Activated CD4-positive, alpha-beta memory T cell treated with anti-CD3 and anti-CD28 coated beads, Interleukin-2, amount 10 ng/mL, durations not matched to agents 7 days and 5 days (primary cell): Measurements from ENCODE around the gene ANKRD55. TPM values are rescaled to one million over a fixed set of nuclear protein-coding genes. Genes with fewer than 3 reads are reported as not detected.
"Not testable (repeated sequence)": the region's sequence is repeated elsewhere in the genome, so short reads cannot be mapped to it uniquely, and the experiment has no call there.

Source experiments
- CTCF ChIA-PET: fragments of 350-600 bp; sonication (Branson Sonifier 250); formaldehyde crosslinking; loops from one replicate; lab custom pipeline; 2021; ENCODE audit warnings: antibody characterized with exemption, inconsistent platforms; lab: Charles Lee
- POLR2A ChIA-PET: fragments of 350-600 bp; sonication (Branson Sonifier 250); formaldehyde crosslinking; loops from one replicate; lab custom pipeline; 2021; ENCODE audit warnings: antibody characterized with exemption; lab: Charles Lee
- DNase-seq: peaks from one replicate; pipeline ENCODE4 v3.0.0-alpha.2; 2020
- H3K27ac Mint-ChIP-seq: one replicate; pipeline ENCODE4 v1.8.0; 2021; ENCODE audit warnings: mild to moderate bottlenecking, mixed read lengths
- H3K27me3 Mint-ChIP-seq: one replicate; pipeline ENCODE4 v1.8.0; 2021; ENCODE audit warnings: mixed read lengths
- H3K36me3 Mint-ChIP-seq: one replicate; pipeline ENCODE4 v1.8.0; 2021; ENCODE audit warnings: low read depth, mixed read lengths
- H3K4me1 Mint-ChIP-seq: one replicate; pipeline ENCODE4 v1.8.0; 2021; ENCODE audit warnings: mixed read lengths
- H3K4me3 Mint-ChIP-seq: one replicate; pipeline ENCODE4 v1.8.0; 2021; ENCODE audit warnings: mild to moderate bottlenecking, mixed read lengths
- H3K9me3 Mint-ChIP-seq: one replicate; pipeline ENCODE4 v1.8.0; 2021; ENCODE audit warnings: mixed read lengths
- total RNA-seq, 2 experiments: library from RNA; stranded (reverse); gene quantifications; one replicate each; pipeline ENCODE4 v1.2.3, GENCODE V29; 2021

ANKRD55 gene
- total RNA-seq, 2 experiments from 2014 or later: 3.5 to 3.7 TPM

DNA sequence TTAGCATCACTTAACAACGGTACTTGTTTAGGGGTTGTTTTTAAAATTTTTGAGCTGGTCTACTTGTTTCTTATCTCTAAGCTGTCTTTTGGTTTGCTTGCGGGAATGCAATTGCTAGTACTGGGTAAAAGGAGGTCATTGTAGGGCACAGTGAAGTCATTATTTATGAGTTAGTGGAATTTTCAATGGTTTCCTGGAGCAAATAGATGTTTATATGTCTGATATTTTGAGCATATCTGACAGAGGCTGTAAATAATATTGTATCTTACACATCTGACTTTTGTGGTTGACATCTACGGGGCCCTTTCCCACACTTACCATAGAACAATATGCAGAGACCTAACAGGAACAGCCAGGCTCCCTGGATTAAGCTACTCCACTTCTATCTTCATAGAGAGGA, 147.9 kb downstream of the ANKRD55 start:
- ChIA-PET POLR2A (interaction anchor here (0.9 kb wide), 1 partner anchor 20 kb away, joined by 3 read pairs; no protein-coding TSS in a partner anchor), CTCF (interaction anchor here (1.0 kb wide), 1 partner anchor 33 kb away, joined by 3 read pairs; no protein-coding TSS in a partner anchor)
- no peak overlapping the region for H3K27ac Mint-ChIP-seq
- H3K9me3 Mint-ChIP-seq: peaks cover 11% of the 10 kb centered on the region
- no peak overlapping the region for H3K4me3 Mint-ChIP-seq
- DNase-seq: no peak
- H3K36me3 Mint-ChIP-seq: peaks cover 5% of the 10 kb centered on the region
- no peaks in the 10 kb centered on the region for H3K27me3 Mint-ChIP-seq
- H3K4me1 Mint-ChIP-seq: peaks cover 54% of the 10 kb centered on the region

DNA sequence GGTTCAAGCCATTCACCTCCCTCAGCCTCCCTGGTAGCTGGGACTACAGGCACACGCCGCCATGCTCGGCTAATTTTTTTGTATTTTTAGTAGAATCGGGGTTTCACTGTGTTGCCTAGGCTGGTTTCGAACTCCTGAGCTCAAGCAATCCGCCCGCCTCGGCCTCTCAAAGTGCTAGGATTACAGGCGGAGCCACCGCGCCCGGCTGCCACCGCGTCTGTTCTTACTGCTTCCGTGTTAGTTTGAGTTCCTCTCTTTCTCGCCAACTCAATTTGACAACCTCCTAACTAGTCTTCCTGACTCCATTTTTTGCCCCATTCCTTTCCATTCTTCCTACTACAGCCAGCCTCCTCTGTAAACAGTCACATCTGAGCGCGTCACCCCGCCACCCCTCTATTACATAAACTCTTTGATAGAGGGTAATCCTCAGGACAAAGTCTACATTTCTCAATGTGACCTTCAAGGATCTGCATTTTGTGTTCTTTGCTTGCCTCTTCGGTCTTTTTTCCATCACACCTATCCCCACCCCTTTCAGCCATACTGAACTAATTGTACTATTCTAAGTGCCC, 149.8 kb downstream of the ANKRD55 start:
- peaks cover 5% of the 10 kb centered on the region for H3K36me3 Mint-ChIP-seq
- peaks cover 3% of the 10 kb centered on the region for H3K27me3 Mint-ChIP-seq
- no peak for DNase-seq
- no peak overlapping the region for H3K4me3 Mint-ChIP-seq
- ChIA-PET POLR2A (no interaction called here), CTCF (no interaction called here)
- peaks cover 44% of the 10 kb centered on the region for H3K4me1 Mint-ChIP-seq
- H3K9me3 Mint-ChIP-seq: peaks cover 11% of the 10 kb centered on the region
- no peak overlapping the region for H3K27ac Mint-ChIP-seq

DNA sequence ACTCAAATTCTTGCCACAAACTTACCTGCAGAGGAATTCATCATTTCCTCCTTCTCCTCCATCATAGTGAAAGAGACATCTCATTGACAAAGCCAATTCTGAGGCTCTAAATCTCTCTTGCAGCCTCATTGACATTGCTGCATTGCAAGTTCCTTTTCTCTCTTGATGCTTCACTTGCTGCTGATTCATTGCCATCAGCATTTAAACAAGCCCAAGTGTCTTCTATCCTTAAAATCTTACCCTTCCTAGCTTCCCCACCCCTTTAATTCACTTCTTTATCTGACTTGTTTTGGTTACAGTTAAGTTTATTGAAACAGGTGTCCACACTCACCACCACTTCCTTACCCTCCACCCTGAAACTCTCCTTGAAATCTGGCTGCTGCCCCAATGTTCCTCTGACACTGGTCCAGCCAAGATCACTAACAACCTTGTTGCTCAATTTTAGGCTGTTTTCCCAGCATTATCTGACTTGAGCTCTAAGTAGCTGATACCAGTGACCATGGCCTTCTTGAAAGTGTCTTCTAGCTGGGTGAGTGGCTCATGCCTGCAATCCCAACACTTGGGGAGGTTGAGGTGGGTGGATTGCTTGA, 152.0 kb downstream of the ANKRD55 start:
- CTCF ChIA-PET: interaction anchor here (2.1 kb wide), 1 partner anchor 9 kb away, joined by 6 read pairs; no protein-coding TSS in a partner anchor
- not testable (repeated sequence) for H3K36me3 Mint-ChIP-seq, H3K9me3 Mint-ChIP-seq, DNase-seq, H3K4me3 Mint-ChIP-seq, H3K27me3 Mint-ChIP-seq
- Mint-ChIP-seq H3K27ac (peak overlapping the region; percentile 79), H3K4me1 (peaks cover 44% of the 10 kb centered on the region)
- POLR2A ChIA-PET: interaction anchor here (1.2 to 1.6 kb wide), 3 partner anchors 22 to 89 kb away, joined by 3 to 5 read pairs (median 5); partner anchors contain the start of gene IL6ST

DNA sequence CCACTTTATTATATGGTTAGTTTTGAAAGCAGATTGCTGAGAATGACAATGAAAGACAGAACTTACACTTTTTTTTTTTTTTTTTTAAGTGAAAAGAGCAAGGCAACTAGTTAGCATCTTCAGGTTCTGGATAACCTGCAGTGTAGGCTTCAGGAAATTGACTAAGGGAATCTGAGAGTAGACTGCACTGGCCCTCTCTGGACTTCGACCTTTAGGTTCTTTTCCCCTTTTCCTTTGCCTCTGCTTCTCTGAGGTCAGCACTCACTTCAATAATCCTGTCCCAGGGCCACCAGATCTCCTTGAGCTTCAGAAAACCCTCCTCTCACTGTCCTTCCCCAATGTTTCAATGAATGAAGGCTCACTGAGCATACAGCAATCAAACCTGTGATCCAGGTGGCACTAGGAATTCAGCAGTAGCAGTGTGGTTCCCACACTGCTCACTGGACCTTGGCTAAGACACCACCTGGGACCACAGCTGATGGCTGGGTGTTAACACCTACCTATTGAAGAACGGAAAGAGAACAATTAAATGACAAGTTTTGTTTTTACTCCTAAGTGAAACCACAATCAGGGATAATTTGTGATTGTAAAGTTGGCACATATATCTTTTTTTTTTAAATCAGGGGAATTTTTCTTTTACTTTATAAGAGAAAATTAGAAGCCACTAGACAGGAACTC, 152.6 kb downstream of the ANKRD55 start:
- Mint-ChIP-seq H3K4me3 (no peak overlapping the region), H3K27me3 (peaks cover 3% of the 10 kb centered on the region), H3K4me1 (peaks cover 45% of the 10 kb centered on the region), H3K27ac (peak overlapping the region; percentile 79), H3K9me3 (peaks cover 8% of the 10 kb centered on the region), H3K36me3 (peaks cover 5% of the 10 kb centered on the region)
- ChIA-PET POLR2A (interaction anchor here (0.6 to 1.6 kb wide), 4 partner anchors 22 to 248 kb away, joined by 3 to 5 read pairs (median 4); partner anchors contain the start of gene IL6ST), CTCF (interaction anchor here (2.1 kb wide), 1 partner anchor 9 kb away, joined by 6 read pairs; no protein-coding TSS in a partner anchor)
- no peak for DNase-seq

DNA sequence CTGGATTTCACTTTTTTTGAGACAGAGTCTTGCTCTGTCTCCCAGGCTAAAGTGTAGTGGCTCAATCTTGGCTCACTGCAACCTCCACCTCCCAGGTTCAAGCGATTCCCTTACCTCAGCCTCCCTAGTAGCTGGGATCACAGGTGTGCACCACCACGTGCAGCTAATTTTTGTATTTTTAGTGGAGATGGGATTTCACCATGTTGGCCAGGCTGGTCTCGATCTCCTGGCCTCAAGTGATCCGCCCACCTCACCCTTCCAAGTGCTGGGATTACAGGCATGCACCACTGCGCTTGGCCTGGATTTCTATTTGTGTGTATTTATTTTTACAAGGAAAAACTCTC, 154.0 kb downstream of the ANKRD55 start:
- H3K27ac Mint-ChIP-seq, H3K36me3 Mint-ChIP-seq, H3K9me3 Mint-ChIP-seq, H3K27me3 Mint-ChIP-seq, DNase-seq, CTCF ChIA-PET, H3K4me3 Mint-ChIP-seq: not testable (repeated sequence)
- H3K4me1 Mint-ChIP-seq: peaks cover 44% of the 10 kb centered on the region
- POLR2A ChIA-PET: interaction anchor here (1.2 kb wide), 1 partner anchor 69 kb away, joined by 3 read pairs; no protein-coding TSS in a partner anchor

DNA sequence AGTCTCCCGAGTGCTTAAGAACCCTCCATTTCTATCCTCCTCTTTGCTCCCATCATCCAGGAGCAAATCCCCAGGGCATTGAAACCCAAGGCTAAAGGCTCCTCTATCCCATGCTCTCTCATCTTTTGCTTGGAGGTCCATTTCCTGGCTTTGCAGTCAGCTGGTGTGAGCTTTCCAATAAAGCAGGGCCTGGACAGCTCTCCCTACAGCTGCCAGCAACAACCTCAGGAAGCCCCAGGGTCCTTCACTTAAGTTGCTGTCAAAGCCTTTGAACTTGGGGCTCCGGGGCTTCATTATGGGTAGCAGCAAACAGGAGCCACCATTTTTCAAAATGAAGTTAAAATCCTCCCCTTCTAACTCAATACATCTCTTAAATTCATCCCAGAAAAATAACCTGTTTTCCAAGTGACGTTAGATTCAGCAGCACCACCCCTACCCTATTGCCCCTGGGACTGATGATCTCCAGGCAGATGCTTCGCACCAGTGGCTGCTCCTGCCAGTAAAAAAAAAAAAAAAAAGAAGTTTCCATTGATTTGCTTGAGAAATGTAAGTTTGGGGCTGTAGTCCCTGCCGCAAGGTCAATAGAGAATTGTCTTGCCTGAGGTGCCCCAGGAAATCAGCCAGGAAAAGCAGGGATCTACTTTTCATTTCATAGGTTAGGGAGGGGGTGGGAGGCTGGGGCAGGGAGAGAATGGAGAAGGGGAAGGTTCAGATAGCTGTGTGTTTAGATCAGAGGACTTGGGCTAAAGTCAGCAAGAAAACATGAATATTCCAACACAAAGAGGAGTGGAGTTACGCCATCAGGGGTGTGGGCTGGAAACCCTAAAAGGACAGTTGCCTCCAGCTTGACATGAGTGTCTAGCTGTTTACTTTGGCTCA, 154.6 kb downstream of the ANKRD55 start:
- H3K4me3 Mint-ChIP-seq: no peak overlapping the region
- peaks cover 3% of the 10 kb centered on the region for H3K36me3 Mint-ChIP-seq
- peaks cover 45% of the 10 kb centered on the region for H3K4me1 Mint-ChIP-seq
- ChIA-PET POLR2A (interaction anchor here (1.2 kb wide), 1 partner anchor 70 kb away, joined by 3 read pairs; no protein-coding TSS in a partner anchor), CTCF (no interaction called here)
- peaks cover 5% of the 10 kb centered on the region for H3K27me3 Mint-ChIP-seq
- H3K27ac Mint-ChIP-seq: no peak overlapping the region
- peaks cover 2% of the 10 kb centered on the region for H3K9me3 Mint-ChIP-seq
- no peak for DNase-seq

DNA sequence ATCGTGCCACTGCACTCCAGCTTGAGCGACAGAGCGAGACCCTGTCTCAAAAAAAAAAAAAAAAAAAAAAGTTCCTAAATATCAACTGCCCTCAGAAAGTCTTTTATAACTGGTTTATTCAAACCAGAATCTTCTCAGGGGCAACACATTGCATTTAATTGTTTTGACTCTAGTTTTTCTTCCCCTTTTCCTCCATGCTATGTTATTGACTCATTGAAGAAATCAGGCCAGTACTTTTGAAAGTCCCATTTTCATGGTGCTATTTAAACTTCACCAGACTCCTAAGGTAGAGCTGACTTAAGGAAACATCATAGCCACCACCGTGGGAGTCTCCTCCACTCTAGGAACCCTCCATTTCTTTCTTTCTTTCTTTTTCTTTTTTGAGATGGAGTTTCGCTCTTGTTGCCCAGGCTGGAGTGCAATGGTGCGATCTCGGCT, 155.3 kb downstream of the ANKRD55 start:
- POLR2A ChIA-PET: no interaction called here
- Mint-ChIP-seq H3K4me1 (peaks cover 50% of the 10 kb centered on the region), H3K27ac (no peak overlapping the region)

DNA sequence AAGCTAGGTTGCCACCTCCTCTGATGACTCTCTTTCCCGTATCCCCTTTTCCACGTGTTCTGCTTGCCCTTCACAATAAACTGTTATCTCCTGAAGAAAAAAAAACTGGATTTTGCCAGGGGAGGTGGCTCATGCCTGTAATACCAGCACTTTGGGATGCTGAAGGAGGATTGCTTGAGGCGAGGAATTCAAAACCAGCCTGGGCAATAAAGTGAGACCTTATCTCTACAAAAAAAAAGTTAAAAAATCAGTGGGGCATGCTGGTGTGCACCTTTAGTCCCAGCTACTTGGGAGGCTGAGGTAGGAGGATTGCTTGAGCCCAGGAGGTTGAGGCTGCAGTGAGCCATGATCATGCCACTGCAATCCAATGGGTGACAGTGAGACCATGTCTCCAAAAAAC, 156.6 kb downstream of the ANKRD55 start:
- Mint-ChIP-seq H3K27me3 (peaks cover 7% of the 10 kb centered on the region), H3K9me3 (no peaks in the 10 kb centered on the region), H3K4me1 (peaks cover 47% of the 10 kb centered on the region), H3K36me3 (no peaks in the 10 kb centered on the region), H3K27ac (no peak overlapping the region), H3K4me3 (no peak overlapping the region)
- no peak for DNase-seq
- ChIA-PET POLR2A (no interaction called here), CTCF (no interaction called here)

More for the DNA sequence above, 155.3 kb downstream of the ANKRD55 start:
- Mint-ChIP-seq H3K4me3 (no peak overlapping the region), H3K27me3 (peaks cover 7% of the 10 kb centered on the region), H3K9me3 (no peaks in the 10 kb centered on the region), H3K36me3 (no peaks in the 10 kb centered on the region)
- CTCF ChIA-PET: no interaction called here
- no peak for DNase-seq

DNA sequence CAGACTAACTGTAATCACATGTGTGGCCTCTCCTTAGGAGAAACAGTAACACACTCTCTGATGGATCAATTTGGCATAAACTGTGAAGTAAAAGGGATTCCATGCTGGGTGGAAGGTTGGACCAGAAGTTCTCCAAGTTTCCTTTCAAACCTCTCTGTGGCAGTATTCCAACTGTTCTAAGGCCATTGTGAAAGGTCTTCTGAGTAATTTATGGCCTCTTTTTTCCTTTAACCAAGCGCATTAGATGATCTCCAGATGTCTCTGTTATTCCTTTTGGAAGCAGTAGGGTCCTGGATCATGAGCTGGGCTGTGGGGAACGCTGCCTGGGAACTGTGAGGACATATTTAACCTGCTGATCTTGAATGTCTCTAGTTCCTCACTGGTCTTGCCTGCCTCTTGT, 157.8 kb downstream of the ANKRD55 start:
- no peak overlapping the region for H3K27ac Mint-ChIP-seq
- H3K36me3 Mint-ChIP-seq: no peaks in the 10 kb centered on the region
- no peaks in the 10 kb centered on the region for H3K9me3 Mint-ChIP-seq
- H3K4me3 Mint-ChIP-seq: no peak overlapping the region
- POLR2A ChIA-PET: no interaction called here
- no peak for DNase-seq
- H3K27me3 Mint-ChIP-seq: peaks cover 7% of the 10 kb centered on the region
- CTCF ChIA-PET: no interaction called here
- H3K4me1 Mint-ChIP-seq: peaks cover 47% of the 10 kb centered on the region

DNA sequence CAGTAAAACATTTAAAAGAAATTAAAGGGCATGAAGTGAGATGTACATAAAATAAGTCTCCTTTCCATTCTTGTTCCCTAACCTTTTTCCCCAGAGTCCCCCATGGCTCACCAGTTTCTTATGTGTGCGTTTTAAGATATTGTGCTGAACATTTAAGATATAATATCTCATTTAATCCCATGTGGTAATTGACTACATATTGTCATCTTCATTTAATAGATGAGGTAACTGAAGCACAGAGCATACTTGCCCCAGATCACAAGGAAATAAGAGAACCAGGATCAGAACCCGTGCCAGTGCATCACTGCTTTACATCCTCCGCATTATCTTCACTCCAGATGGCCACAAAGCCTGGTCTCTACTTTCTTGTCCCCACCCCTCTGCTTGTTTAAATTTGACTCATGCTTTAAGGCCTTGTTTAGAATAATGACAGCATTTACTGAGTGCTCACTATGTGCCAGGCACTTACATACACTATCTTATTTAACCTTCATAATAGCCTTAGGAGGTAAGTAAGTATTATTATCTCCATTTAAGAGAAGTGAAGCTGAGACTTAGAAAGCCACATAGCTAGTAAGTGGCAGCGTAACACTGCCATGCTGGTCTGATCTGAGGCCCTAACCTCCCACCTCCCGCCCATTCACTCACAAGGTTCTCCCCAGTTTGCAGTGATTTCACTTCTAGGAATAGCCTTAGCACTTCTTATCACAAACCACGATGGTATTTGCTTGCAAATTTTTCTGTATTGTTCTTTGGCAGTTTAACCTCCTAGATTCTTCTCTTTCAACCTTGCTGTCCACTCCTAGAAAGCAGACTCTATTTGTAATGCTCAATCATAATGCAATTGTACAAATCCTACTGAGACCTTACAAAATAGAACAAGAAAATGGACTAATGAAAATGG, 160.0 kb downstream of the ANKRD55 start:
- no peak for DNase-seq
- no peaks in the 10 kb centered on the region for H3K9me3 Mint-ChIP-seq
- no peak overlapping the region for H3K4me3 Mint-ChIP-seq
- H3K27ac Mint-ChIP-seq: no peak overlapping the region
- H3K4me1 Mint-ChIP-seq: peaks cover 61% of the 10 kb centered on the region
- no peaks in the 10 kb centered on the region for H3K36me3 Mint-ChIP-seq
- CTCF ChIA-PET: interaction anchor here (0.7 to 1.4 kb wide), 3 partner anchors 21 to 95 kb away, joined by 4 to 7 read pairs (median 4); no protein-coding TSS in a partner anchor
- POLR2A ChIA-PET: no interaction called here
- peaks cover 9% of the 10 kb centered on the region for H3K27me3 Mint-ChIP-seq

DNA sequence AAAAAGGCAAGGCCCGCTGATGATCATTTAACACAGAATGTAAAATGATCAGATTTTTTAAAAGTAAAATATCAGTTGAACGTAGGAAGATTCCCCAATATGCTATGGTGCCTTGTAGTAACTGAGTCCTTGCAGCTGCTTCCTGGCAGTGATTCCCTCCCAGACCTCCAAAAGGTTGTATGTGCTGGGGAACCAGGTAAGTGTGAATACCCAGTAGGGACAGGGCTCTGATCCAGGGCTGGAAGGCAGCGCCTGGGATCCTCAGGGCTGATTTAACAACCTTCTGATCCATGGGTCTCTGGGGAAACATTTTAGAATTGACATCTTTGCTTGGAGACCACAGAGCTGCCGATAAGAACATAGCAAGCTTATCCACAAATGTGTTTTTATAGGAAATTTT, 161.7 kb downstream of the ANKRD55 start:
- no peak for DNase-seq
- POLR2A ChIA-PET: interaction anchor here (0.7 to 1.0 kb wide), 5 partner anchors 19 to 639 kb away, joined by 3 read pairs; partner anchors contain the start of gene IL6ST
- Mint-ChIP-seq H3K4me1 (peaks cover 65% of the 10 kb centered on the region), H3K4me3 (peak overlapping the region; percentile 12), H3K36me3 (no peaks in the 10 kb centered on the region), H3K27ac (peak overlapping the region; percentile 63), H3K27me3 (peaks cover 9% of the 10 kb centered on the region), H3K9me3 (no peaks in the 10 kb centered on the region)
- CTCF ChIA-PET: interaction anchor here (0.8 to 1.7 kb wide), 7 partner anchors 9 to 135 kb away, joined by 3 to 6 read pairs (median 4); partner anchors contain the start of gene IL6ST
